Kidney glomerular epithelial cell (primary cell): Measurements from ENCODE around the gene AXIN1.

Experiments used
- DNase-seq: peaks from one replicate; lab custom pipeline; 2025; lab: John Stamatoyannopoulos, UW

The AXIN1 gene

DNA sequence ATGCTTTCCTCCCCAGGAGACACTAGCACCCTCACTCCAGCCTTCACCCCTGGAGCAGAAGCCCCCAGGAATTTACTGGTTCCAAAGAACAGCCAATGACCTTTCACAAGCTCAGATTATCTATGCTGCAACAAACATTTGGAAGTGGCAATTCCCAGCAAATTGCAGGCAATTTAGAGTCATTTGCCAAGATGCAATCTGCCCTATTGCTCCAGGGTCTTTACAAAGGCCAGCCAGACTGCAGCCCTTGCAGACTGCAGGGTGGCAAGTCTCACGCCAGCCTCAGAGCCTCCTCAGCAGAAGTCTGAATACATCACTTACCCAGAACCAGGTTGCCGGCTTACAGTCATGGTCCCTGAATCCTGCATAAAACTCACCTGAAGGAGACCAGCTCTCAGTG lies 21.8 kb downstream of the AXIN1 start:
- no peak for DNase-seq

GRCh38 chr16:325375-326145 lies 27.0 kb downstream of the AXIN1 start:
- no peak for DNase-seq

DNA sequence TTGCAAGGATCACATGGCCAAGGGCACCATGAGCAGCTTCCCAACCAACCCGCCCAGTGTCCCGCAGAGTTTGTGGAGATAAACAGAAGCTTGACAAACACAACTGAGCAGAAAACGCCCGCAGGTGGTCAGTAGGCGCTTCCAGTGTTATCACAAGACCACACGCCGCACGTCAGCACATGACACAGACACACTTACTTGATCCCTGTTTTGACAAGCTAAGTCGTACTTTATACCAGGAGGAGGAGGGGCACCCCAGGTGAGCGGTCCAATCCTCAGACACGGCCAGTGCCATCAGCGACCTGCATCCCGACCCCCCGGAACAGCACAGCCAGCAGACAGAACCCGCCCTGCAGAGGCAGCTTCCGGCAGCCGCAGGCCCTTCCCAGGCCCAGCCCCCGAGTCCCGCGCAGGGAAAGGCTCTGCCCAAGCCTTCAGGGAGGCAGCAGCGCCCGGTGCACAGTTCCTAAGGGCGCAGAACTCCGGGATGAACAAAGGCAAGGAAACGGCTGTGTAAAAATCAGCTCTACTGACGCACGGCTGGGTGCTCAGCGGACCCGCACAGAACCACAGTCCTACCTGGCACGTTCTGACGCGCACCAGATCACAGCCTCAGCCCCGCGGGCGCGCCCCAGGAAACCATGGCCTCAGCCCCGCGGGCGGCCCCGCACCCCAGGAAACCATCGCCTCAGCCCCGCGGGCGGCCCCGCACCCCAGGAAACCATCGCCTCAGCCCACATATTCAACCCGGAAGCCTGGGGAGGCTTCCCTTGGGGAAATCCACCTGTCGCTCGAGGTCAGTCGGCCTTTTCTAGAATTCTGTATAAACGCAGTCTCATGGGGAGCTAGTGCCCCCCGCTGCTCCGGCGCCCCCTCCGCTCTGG lies 27.8 kb downstream of the AXIN1 start:
- DNase-seq = no peak

DNA sequence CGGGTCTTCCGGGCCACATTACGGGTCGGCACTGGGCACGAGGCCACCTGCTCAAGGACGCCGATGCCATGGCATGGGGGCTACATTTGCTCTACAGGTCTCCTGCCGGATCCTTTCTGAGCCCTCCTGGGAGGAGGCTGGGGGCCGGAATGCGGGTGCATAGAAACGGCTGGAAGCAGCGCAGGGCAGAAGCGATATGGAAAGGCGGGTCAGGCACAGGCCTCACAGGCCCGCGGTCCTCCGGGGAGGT lies 28.4 kb downstream of the AXIN1 start:
- DNase-seq = no peak

GRCh38 chr16:322476-323143 lies 29.9 kb downstream of the AXIN1 start:
- DNase-seq = no peak

DNA sequence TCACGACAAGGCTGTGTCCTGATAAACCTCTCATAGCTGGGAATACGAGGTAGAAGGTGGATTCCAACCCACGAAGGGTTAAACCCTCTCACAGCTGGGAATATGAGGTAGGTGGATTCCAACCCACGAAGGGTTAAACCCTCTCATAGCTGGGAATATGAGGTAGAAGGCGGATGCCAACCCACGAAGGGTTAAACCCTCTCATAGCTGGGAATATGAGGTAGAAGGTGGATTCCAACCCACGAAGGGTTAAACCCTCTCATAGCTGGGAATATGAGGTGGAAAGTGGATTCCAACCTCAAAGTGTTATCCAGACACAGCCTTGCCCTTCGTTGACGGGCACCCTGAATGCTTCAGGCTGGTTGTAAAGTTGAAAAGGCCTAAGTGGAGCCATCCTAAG lies 31.0 kb downstream of the AXIN1 start:
- DNase-seq = no peak

DNA sequence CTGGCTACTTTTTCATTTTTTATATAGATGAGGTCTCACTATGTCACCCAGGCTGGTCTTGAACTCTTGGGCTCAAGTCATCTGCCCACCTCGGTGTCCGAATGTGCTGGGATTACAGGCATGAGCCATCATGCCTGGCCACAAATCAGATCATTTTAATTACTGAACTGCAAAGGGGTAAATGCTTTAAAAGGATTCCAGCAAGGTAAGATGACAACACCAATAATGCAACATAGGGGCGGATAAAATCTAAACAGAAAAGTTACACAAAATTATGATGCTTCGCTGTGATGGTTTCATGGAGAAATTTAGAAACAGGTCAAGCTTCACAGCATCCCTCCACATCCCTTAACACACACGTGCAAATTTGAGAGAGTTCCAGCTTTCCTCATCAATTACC lies 32.3 kb downstream of the AXIN1 start:
- no peak for DNase-seq

DNA sequence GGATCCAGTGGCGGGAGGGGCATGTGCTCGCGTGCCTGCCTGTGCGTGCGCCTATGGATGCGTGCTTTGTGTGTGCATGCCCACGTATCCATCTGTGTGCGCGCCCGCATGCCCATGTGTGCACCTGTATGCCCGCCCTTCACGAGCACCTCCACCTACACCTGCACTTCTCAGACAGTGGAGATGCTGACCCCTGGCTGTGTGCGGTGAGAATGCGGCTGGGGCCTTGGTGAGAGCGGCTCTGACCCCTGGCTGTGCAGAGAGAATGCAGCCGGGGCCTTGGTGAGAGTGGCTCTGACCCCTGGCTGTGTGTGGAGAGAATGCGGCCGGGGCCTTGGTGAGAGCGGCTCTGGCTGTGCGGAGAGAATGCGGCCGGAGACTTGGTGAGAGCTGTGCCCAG lies 33.9 kb downstream of the AXIN1 start:
- DNase-seq = no peak

DNA sequence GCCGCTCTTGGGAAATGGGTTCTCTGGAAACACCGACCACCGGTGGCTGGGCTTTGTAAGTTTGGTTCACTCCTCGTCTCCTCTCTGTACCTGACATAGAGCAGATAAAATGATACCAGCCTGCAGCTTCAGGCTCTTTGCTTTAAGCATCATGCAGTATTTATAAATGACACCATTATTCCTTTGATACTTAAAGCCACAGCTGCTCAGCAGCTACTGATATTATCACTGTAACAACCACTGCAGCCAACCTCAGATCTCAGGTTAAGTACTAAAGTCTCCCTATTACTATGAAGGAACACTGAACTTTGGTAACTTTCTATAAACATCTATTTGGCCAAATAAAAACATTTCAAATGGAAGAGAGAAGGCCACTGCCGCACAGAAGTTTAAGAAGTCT lies 34.9 kb downstream of the AXIN1 start:
- no peak for DNase-seq

- no peak for DNase-seq
These were observed 35.6 kb downstream of the AXIN1 start for GRCh38 chr16:316741-317464.

- no peak for DNase-seq
These were observed 37.7 kb downstream of the AXIN1 start for GRCh38 chr16:314795-315299.

- no peak for DNase-seq
These were observed 38.2 kb downstream of the AXIN1 start for GRCh38 chr16:314351-314750.

DNA sequence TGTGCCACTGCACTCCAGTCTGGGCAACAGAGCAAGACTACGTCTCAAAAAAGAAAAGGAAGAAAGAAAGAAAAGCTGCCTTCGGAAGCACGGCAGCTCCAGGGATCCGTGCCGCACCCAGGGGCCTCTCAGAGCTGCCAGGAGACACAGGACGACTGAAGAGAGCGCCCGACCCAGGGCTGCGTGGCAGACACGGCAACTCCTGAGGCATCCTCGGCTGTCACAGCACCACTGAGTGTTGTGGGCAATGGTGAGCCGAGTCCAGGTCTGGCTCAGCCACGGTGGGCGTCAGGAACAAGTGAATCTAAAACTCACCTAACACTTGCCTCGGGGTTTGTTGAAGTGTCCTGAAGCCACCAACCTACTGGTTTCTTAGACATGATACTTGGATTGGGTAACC lies 40.8 kb downstream of the AXIN1 start:
- DNase-seq = no peak

- DNase-seq = no peak
These were observed 43.0 kb downstream of the AXIN1 start for GRCh38 chr16:309476-309875.

GRCh38 chr16:307691-308312 lies 44.7 kb downstream of the AXIN1 start:
- no peak for DNase-seq

DNA sequence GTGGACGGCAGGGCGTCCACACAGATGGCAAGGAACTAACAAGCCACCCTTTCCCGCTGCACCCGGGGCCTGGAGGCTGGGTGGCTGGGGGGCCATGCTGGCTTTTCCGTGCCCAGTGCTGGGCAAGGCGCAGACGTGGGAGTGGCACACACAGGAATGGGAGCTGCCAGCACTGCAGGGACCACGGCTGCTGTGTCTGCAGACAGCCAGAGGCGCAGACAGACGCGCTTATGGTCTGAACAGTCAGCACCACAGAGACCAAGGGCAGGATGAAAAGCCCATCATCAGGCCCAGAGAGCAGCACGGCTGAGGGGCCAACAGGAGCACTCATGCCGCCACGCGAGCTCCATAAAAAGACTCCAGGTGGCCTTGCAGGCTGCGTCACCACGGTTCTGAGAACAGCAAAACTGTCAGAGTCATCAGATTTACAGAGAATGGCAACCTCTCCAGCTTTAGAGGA lies 45.6 kb downstream of the AXIN1 start:
- no peak for DNase-seq

GRCh38 chr16:305916-306626 lies 46.5 kb downstream of the AXIN1 start:
- no peak for DNase-seq

DNA sequence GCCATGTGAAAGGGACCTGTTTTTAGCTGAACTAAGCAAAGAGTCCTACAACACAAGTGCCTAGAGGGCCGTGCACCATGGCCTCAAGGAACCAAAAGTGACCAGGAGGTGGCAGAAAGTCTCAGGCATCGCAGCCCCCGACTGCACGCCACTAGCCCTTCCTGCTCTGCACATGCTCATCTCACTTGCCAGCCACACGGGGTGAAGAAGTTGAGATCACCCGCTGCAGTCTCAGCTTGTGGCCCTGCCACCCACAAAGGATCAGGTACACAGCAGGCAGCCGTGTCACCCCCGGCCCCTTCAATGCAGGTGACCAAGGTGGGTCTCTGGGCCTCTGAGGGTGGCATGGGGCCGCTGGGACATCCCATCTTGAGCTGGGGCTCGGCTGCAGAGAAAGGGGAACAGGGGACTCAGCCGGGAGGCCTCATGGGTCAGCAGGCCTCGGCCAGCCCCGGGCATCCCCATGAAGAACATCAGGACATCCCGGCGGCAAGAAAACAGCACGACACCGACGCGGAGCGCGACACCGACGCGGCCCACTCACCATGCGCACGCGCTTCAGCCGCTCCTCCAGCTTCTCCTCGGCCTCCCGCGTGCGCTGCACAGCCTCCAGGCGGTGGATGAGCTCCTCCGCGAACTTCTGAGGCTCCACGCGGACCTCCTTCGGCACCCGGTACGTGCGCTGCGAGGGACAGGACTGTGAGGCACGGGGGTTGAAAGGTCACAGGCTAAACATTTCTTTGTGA lies 48.6 kb downstream of the AXIN1 start:
- DNase-seq = no peak

- DNase-seq = no peak
These were observed 50.6 kb downstream of the AXIN1 start for GRCh38 chr16:301950-302349.

- no peak for DNase-seq
These were observed 51.3 kb downstream of the AXIN1 start for GRCh38 chr16:301235-301634.
